ENCODE results near the gene KIF16B. TPM values are rescaled to one million over a fixed set of nuclear protein-coding genes. Genes with fewer than 3 reads are reported as not detected.
"Not testable (repeated sequence)": the region's sequence is repeated elsewhere in the genome, so short reads cannot be mapped to it uniquely, and the experiment has no call there.

Gene KIF16B
- total RNA-seq, 2 donors from 2014 or later = 6.9 to 9.8 TPM

GRCh38 chr20:16441546-16442164 is 131.6 kb downstream of the KIF16B start:
- Mint-ChIP-seq H3K36me3 (ENCODE audit: low read depth) (no peaks in the 10 kb centered on the region), H3K4me3 (no peak overlapping the region), H3K27ac (no peak overlapping the region), H3K27me3 (no peaks in the 10 kb centered on the region), H3K9me3 (peaks cover 8% of the 10 kb centered on the region), H3K4me1 (peaks cover 9% of the 10 kb centered on the region)
- ATAC-seq (replicated peaks) = no peak

DNA sequence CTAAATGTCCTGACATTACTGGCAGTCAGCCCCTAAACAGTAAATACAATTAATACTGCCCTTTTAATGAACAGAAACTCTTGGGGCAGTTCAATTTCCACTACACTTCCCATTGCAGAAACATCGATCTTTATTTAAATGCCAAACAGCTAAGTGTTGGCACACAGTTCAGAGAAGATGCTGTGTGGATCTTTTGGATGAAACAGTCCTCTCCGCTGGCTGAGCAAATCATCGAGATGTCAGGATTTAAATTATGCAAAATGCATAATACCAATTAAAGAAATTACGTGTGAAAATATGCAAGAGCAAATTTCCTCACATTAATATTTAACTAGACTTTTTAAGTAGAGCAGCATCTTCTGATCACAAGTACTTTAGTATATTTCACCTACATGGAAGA is 132.6 kb downstream of the KIF16B start:
- Mint-ChIP-seq H3K27me3 (no peaks in the 10 kb centered on the region), H3K36me3 (ENCODE audit: low read depth) (no peaks in the 10 kb centered on the region), H3K27ac (no peak overlapping the region), H3K9me3 (peaks cover 8% of the 10 kb centered on the region), H3K4me1 (peaks cover 9% of the 10 kb centered on the region), H3K4me3 (no peak overlapping the region)
- no peak for ATAC-seq (replicated peaks)

DNA sequence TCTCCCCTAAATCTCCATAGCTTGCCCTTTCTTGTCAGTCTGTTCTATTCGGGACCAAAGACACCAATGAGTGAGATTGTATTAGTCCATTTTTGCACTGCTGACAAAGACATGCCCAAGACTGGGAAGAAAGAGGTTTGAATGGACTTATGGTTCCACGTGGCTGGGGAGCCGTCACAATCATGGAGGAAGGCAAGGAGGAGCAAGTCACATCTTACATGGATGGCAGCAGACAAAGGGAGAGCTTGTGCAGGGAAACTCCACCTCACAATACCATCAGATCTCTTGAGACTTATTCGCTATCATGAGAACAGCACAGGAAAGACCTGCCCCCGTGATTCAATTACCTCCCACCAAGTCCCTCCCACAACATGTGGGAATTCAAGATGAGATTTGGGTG is 133.7 kb downstream of the KIF16B start:
- H3K27me3 Mint-ChIP-seq; H3K9me3 Mint-ChIP-seq; H3K4me1 Mint-ChIP-seq; ATAC-seq (replicated peaks); H3K27ac Mint-ChIP-seq; H3K4me3 Mint-ChIP-seq; H3K36me3 Mint-ChIP-seq (ENCODE audit: low read depth): not testable (repeated sequence)

DNA sequence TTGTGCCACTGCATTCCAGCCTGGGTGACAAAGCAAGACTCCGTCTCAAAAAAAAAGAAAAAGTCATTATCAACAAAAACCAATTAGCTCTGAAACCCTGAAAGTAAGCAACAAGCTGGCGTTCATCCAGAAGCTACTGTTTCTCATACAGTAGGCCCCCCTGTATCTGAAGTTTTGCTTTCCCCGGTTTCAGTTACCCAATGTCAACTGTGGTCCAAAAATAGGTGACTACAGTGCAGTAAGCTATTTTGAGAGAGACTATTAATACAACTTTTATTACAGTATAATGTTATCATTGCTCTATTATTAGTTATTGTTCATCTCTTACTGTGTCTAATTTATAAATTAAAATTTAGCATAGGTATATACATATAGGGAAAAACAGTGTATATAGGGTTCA is 135.1 kb downstream of the KIF16B start:
- Mint-ChIP-seq H3K9me3 (peaks cover 8% of the 10 kb centered on the region), H3K4me3 (no peak overlapping the region), H3K36me3 (ENCODE audit: low read depth) (no peaks in the 10 kb centered on the region), H3K4me1 (peaks cover 9% of the 10 kb centered on the region), H3K27ac (no peak overlapping the region), H3K27me3 (no peaks in the 10 kb centered on the region)
- ATAC-seq (replicated peaks) = no peak

GRCh38 chr20:16437387-16437996 is 135.8 kb downstream of the KIF16B start:
- H3K9me3 Mint-ChIP-seq = peaks cover 8% of the 10 kb centered on the region
- H3K36me3 Mint-ChIP-seq (ENCODE audit: low read depth) = no peaks in the 10 kb centered on the region
- no peak overlapping the region for H3K4me3 Mint-ChIP-seq
- no peaks in the 10 kb centered on the region for H3K27me3 Mint-ChIP-seq
- no peak overlapping the region for H3K27ac Mint-ChIP-seq
- ATAC-seq (replicated peaks) = no peak
- peaks cover 9% of the 10 kb centered on the region for H3K4me1 Mint-ChIP-seq

GRCh38 chr20:16434062-16434664 is 139.1 kb downstream of the KIF16B start:
- H3K4me1 Mint-ChIP-seq = no peaks in the 10 kb centered on the region
- no peak for ATAC-seq (replicated peaks)
- H3K27me3 Mint-ChIP-seq = no peaks in the 10 kb centered on the region
- no peak overlapping the region for H3K4me3 Mint-ChIP-seq
- peaks cover 11% of the 10 kb centered on the region for H3K36me3 Mint-ChIP-seq (ENCODE audit: low read depth)
- peaks cover 2% of the 10 kb centered on the region for H3K9me3 Mint-ChIP-seq
- no peak overlapping the region for H3K27ac Mint-ChIP-seq

GRCh38 chr20:16433293-16433580 is 140.0 kb downstream of the KIF16B start:
- Mint-ChIP-seq H3K4me3 (no peak overlapping the region), H3K27me3 (no peaks in the 10 kb centered on the region), H3K27ac (no peak overlapping the region), H3K9me3 (no peaks in the 10 kb centered on the region), H3K36me3 (ENCODE audit: low read depth) (peaks cover 11% of the 10 kb centered on the region), H3K4me1 (no peaks in the 10 kb centered on the region)
- no peak for ATAC-seq (replicated peaks)

DNA sequence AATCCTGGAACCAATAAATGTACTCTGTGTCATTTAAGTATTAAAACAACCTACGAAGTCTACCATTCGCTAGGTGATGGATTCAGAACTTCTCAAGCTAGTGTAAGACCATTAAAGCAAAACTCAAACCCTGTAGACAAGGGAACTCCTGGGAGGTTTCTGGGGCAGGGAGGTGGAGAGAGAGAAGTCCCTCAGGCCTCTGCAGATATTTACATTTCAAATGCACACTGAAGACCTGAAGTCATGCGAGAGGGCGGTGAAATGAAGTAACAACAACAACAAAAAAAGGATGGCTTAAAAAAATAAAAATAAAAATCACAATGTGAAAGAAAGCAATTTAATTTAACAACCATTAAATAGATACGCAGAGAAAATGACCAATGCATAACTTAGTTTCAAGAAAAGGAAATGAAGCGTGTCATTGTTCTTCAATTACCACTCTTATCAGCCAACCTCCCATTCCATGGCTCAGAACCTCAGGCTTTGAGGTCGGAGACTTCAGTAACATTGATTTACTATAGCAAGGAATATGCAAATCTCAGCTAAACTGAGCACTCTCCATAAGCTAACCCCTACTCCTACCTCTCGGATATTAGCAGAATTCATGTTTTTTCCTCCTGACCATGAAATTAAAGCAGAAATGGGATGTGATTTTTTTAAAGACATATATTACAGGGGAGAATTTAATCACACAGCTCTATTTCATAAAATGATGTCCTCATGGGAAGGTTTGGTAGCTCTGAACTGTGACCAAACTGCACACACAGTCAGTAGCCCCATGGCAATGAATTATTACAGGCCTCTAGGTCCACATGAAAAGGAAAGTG is 140.6 kb downstream of the KIF16B start:
- no peaks in the 10 kb centered on the region for H3K4me1 Mint-ChIP-seq
- H3K4me3 Mint-ChIP-seq = no peak overlapping the region
- no peaks in the 10 kb centered on the region for H3K27me3 Mint-ChIP-seq
- no peaks in the 10 kb centered on the region for H3K9me3 Mint-ChIP-seq
- H3K36me3 Mint-ChIP-seq (ENCODE audit: low read depth) = peaks cover 16% of the 10 kb centered on the region
- no peak for ATAC-seq (replicated peaks)
- no peak overlapping the region for H3K27ac Mint-ChIP-seq

DNA sequence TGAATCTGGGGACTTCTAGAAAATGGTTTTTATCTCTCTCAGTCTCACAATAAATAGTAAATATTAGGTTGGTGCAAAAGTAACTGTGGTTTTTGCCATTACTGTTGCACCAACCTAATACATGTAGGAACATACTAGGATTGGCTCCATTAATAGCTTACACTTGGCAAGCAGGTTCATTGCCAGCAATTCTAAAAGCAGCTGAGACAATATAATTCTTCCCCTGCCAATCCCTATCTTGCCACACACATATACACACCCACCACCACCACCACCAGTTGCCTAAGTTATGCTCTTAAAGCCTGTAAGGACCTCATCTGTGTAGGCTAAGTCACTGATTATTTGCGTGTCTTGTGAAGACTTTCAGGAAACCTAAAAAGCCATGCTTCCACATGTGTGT is 145.1 kb downstream of the KIF16B start:
- H3K27me3 Mint-ChIP-seq = no peaks in the 10 kb centered on the region
- no peak overlapping the region for H3K27ac Mint-ChIP-seq
- no peak for ATAC-seq (replicated peaks)
- H3K36me3 Mint-ChIP-seq (ENCODE audit: low read depth) = peaks cover 56% of the 10 kb centered on the region
- no peaks in the 10 kb centered on the region for H3K9me3 Mint-ChIP-seq
- no peak overlapping the region for H3K4me3 Mint-ChIP-seq
- H3K4me1 Mint-ChIP-seq = no peaks in the 10 kb centered on the region

GRCh38 chr20:16427571-16427970 is 145.7 kb downstream of the KIF16B start:
- Mint-ChIP-seq H3K4me1 (no peaks in the 10 kb centered on the region), H3K27me3 (no peaks in the 10 kb centered on the region), H3K4me3 (no peak overlapping the region), H3K9me3 (no peaks in the 10 kb centered on the region), H3K27ac (no peak overlapping the region), H3K36me3 (ENCODE audit: low read depth) (peaks cover 56% of the 10 kb centered on the region)
- no peak for ATAC-seq (replicated peaks)

GRCh38 chr20:16424780-16425179 is 148.5 kb downstream of the KIF16B start:
- ATAC-seq (replicated peaks) = no peak
- Mint-ChIP-seq H3K27ac (no peak overlapping the region), H3K9me3 (no peaks in the 10 kb centered on the region), H3K4me3 (no peak overlapping the region), H3K36me3 (ENCODE audit: low read depth) (peaks cover 58% of the 10 kb centered on the region), H3K27me3 (no peaks in the 10 kb centered on the region), H3K4me1 (no peaks in the 10 kb centered on the region)

- Mint-ChIP-seq H3K27me3 (no peaks in the 10 kb centered on the region), H3K4me1 (no peaks in the 10 kb centered on the region), H3K36me3 (ENCODE audit: low read depth) (peaks cover 65% of the 10 kb centered on the region), H3K4me3 (no peak overlapping the region), H3K9me3 (no peaks in the 10 kb centered on the region), H3K27ac (no peak overlapping the region)
- ATAC-seq (replicated peaks) = peak; percentile 19
Measured at GRCh38 chr20:16423311-16424212, 149.7 kb downstream of the KIF16B start.

DNA sequence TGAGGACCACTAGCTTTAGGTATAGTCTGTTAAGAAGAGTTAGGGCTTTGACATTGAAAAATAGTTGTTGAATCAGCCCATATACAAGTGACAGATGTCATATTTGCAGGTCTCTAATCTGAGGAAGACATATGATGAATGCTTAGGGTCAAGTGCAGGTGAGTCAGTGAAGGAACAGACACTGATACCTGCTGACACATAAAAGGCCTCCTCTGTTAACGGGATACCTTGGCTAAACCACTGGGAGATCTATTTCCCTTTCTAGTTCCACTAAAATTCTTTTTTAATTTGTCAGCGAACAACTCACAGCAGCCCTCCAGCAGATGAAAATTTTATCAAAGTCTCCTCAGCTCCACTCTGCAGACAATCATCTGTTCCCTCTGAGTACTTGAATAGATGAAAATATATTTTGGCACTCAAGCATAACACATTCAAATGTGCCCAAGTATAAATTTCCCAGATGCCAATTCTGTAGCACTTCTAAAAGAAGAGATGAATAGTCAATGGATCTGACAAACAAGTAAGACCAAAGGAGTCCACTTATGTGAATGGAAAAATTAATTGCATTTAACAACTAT is 154.0 kb downstream of the KIF16B start:
- H3K4me3 Mint-ChIP-seq = no peak overlapping the region
- no peaks in the 10 kb centered on the region for H3K27me3 Mint-ChIP-seq
- H3K36me3 Mint-ChIP-seq (ENCODE audit: low read depth) = peaks cover 57% of the 10 kb centered on the region
- ATAC-seq (replicated peaks) = no peak
- no peaks in the 10 kb centered on the region for H3K4me1 Mint-ChIP-seq
- no peak overlapping the region for H3K27ac Mint-ChIP-seq
- H3K9me3 Mint-ChIP-seq = no peaks in the 10 kb centered on the region

- Mint-ChIP-seq H3K27ac (no peak overlapping the region), H3K4me1 (no peaks in the 10 kb centered on the region), H3K36me3 (ENCODE audit: low read depth) (peaks cover 51% of the 10 kb centered on the region), H3K9me3 (no peaks in the 10 kb centered on the region), H3K27me3 (no peaks in the 10 kb centered on the region), H3K4me3 (no peak overlapping the region)
- ATAC-seq (replicated peaks) = no peak
Measured at GRCh38 chr20:16418616-16419015, 154.6 kb downstream of the KIF16B start.

Measured in activated T-helper 17 cell treated with anti-CD3 and anti-CD28 coated beads, Interleukin-2, amount 50 U/mL, for 72 hours (primary cell).